OCI-LY7 (cell line): Measurements from ENCODE around the gene CFL1. TPM values are rescaled to one million over a fixed set of nuclear protein-coding genes. Genes with fewer than 3 reads are reported as not detected.
A peak's percentile ranks its signal among the peaks of the same experiment; 100 is the strongest.

Source experiments
- BruUV-seq: library from RNA; stranded (reverse); fragments of 400-500 nt; replicated peaks from 2 replicates; lab custom pipeline; 2021; lab: Mats Ljungman, UMichigan
- CTCF ChIA-PET: fragments of 300-600 bp; sonication (Branson Sonifier 250); formaldehyde crosslinking; loops from one replicate; lab custom pipeline; 2022; ENCODE audit warnings: antibody characterized with exemption; ENCODE audit not compliant: unreplicated experiment; lab: Charles Lee
- POLR2A ChIA-PET: fragments of 300-600 bp; sonication (Branson Sonifier 250); formaldehyde crosslinking; loops from one replicate; lab custom pipeline; 2022; ENCODE audit warnings: antibody characterized with exemption; lab: Charles Lee
- DNase-seq: peaks from one replicate; pipeline ENCODE4 v3.0.0-alpha.2; 2015; ENCODE audit warnings: low spot score
- H2AFZ ChIP-seq: fragments of 200-600 bp; sonication (generic), shearing (Covaris generic); 2 replicates; pipeline ENCODE4 v1.6.1; 2014; ENCODE audit warnings: mild to moderate bottlenecking, antibody characterized with exemption, low read length, moderate library complexity
- H3K27ac ChIP-seq: fragments of 200-600 bp; sonication (generic); 2 replicates; pipeline ENCODE4 v1.5.1; 2014; ENCODE audit warnings: mixed run types, low read depth, mild to moderate bottlenecking, moderate library complexity, low read length, inconsistent platforms; ENCODE audit not compliant: poor library complexity, severe bottlenecking
- H3K36me3 ChIP-seq: fragments of 200-600 bp; sonication (generic); 2 replicates; pipeline ENCODE4 v1.6.1; 2014; ENCODE audit warnings: mild to moderate bottlenecking, antibody characterized with exemption, low read length, moderate library complexity, mixed read lengths; ENCODE audit not compliant: insufficient read depth
- H3K4me1 ChIP-seq: fragments of 200-600 bp; sonication (generic); 2 replicates; pipeline ENCODE4 v1.5.1; 2014; ENCODE audit warnings: mild to moderate bottlenecking, low read length; ENCODE audit not compliant: insufficient read depth, poor library complexity, severe bottlenecking
- H3K4me2 ChIP-seq: fragments of 200-600 bp; sonication (generic); 2 replicates; pipeline ENCODE4 v1.6.1; 2014; ENCODE audit warnings: mild to moderate bottlenecking, low read length
- H3K4me3 ChIP-seq: fragments of 200-600 bp; sonication (generic); 2 replicates; pipeline ENCODE4 v1.5.1; 2014; ENCODE audit warnings: mild to moderate bottlenecking, low read depth, low read length; ENCODE audit not compliant: poor library complexity, severe bottlenecking
- H3K79me2 ChIP-seq: fragments of 200-600 bp; sonication (generic); 2 replicates; pipeline ENCODE4 v1.6.1; 2016; ENCODE audit warnings: low read depth, mild to moderate bottlenecking, low read length, moderate library complexity, mixed read lengths; ENCODE audit not compliant: insufficient read depth
- H3K9me2 ChIP-seq: fragments of 200-600 bp; sonication (generic); 2 replicates; pipeline ENCODE4 v1.6.1; 2016; ENCODE audit warnings: mild to moderate bottlenecking, low read length, mixed read lengths; ENCODE audit not compliant: insufficient read depth
- H3K9me3 ChIP-seq: fragments of 200-600 bp; sonication (generic); 2 replicates; pipeline ENCODE4 v1.6.1; 2014; ENCODE audit warnings: mild to moderate bottlenecking, mixed run types, low read length, mixed read lengths
- H4K20me1 ChIP-seq: fragments of 200-600 bp; sonication (generic); 2 replicates; pipeline ENCODE4 v1.6.1; 2014; ENCODE audit warnings: mild to moderate bottlenecking, antibody characterized with exemption, low read length, moderate library complexity, mixed read lengths; ENCODE audit not compliant: insufficient read depth
- EZH2phosphoT487 ChIP-seq: fragments of 200-600 bp; sonication (generic); IDR thresholded peaks from 2 replicates; pipeline ENCODE4 v1.6.1; 2018; ENCODE audit warnings: low read depth, borderline replicate concordance, mild to moderate bottlenecking, mixed run types, antibody characterized with exemption, low read length, moderate library complexity, mixed read lengths
- intact Hi-C: fragments of 100-400 bp; cut with micrococcal nuclease; formaldehyde crosslinking; loops from one replicate; pipeline ENCODE4 v1.10.0; 2022; ENCODE audit not compliant: unreplicated experiment
- total RNA-seq, 2 experiments: library from RNA; depleted of rRNA in 1 of 2; stranded (reverse); fragments of >200 nt in 1 of 2; shearing (Covaris generic) in 1 of 2; gene quantifications; 2 replicates each; pipeline ENCODE4 v1.2.3, GENCODE V29; 2014 to 2022
- TF ChIP-seq, protein P1 (sequence below): fragments of 200-600 bp; sonication (generic); conservative IDR thresholded peaks from 2 replicates; pipeline ENCODE4 v1.5.1; 2014; ENCODE audit warnings: mild to moderate bottlenecking, antibody characterized with exemption, low read length, moderate library complexity, mixed read lengths

Gene CFL1
- total RNA-seq, 2 experiments from 2014 or later: 1,019 to 1,119 TPM

DNA sequence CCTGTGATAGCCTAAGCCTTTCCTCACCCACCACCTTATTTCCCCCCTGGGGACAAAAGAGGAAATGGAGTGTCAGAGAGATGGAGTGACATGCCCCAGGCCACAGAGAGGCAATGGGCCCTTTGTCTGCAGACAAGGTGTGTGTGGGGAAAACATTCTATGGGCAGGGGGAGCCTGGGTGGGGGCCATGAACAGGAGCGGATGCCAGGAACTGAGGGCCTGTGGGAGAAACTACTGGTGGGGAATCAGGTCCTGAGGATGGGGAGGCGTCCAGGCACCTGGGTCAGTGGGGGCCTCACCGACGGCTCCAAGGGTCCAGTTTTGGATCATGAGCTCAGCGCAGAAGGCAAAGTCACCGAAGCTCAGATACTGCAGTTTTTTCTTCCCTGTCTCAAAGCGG is 27.3 kb upstream of the CFL1 start:
- intact Hi-C loops: loop anchor here (5.0 kb wide), 1 partner anchor 247 kb away; no protein-coding TSS in a partner anchor
- ChIA-PET CTCF (interaction anchor here (0.6 kb wide), 1 partner anchor 9 kb away, joined by 3 read pairs; no protein-coding TSS in a partner anchor), POLR2A (interaction anchor here (0.6 to 1.2 kb wide), 9 partner anchors 9 to 221 kb away, joined by 3 to 7 read pairs (median 3); partner anchors contain the start of gene MUS81)
- H3K4me2 ChIP-seq: peak overlapping the region; percentile 55
- no peak for TF ChIP-seq EZH2phosphoT487
- TF ChIP-seq, protein P1, sequence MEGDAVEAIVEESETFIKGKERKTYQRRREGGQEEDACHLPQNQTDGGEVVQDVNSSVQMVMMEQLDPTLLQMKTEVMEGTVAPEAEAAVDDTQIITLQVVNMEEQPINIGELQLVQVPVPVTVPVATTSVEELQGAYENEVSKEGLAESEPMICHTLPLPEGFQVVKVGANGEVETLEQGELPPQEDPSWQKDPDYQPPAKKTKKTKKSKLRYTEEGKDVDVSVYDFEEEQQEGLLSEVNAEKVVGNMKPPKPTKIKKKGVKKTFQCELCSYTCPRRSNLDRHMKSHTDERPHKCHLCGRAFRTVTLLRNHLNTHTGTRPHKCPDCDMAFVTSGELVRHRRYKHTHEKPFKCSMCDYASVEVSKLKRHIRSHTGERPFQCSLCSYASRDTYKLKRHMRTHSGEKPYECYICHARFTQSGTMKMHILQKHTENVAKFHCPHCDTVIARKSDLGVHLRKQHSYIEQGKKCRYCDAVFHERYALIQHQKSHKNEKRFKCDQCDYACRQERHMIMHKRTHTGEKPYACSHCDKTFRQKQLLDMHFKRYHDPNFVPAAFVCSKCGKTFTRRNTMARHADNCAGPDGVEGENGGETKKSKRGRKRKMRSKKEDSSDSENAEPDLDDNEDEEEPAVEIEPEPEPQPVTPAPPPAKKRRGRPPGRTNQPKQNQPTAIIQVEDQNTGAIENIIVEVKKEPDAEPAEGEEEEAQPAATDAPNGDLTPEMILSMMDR: no peak
- H3K4me1 ChIP-seq: peaks cover 50% of the 10 kb centered on the region
- no peak overlapping the region for H3K4me3 ChIP-seq
- H4K20me1 ChIP-seq: no peaks in the 10 kb centered on the region
- no peak overlapping the region for H2AFZ ChIP-seq
- H3K36me3 ChIP-seq: peaks cover 53% of the 10 kb centered on the region
- DNase-seq: no peak
- no peaks in the 10 kb centered on the region for H3K9me2 ChIP-seq
- peaks cover 16% of the 10 kb centered on the region; the same call in 1 of the 2 replicates for H3K79me2 ChIP-seq
- no peak overlapping the region for H3K27ac ChIP-seq
- BruUV-seq: no TSS peak
- H3K9me3 ChIP-seq: no peaks in the 10 kb centered on the region

DNA sequence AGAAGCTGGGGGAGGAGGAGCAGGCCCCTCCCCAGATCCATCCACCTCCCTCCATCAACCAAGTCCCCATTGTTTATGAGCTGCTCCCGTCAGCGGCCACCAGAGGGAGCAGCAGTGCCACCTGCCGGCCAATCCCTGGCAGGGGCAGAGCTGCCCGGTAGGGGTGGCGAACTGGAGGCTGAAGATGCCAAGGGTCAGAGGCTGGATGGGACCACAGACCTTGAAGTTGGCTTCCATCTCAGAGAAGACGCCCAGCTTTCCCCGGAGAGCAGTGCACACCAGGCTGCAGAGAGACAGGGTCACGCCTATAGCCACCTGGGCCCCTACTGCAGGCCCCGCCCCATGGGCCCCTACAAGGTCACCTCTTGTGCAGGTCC is 26.7 kb upstream of the CFL1 start:
- H3K27ac ChIP-seq: no peak overlapping the region
- CTCF ChIA-PET: interaction anchor here (0.6 to 0.7 kb wide), 5 partner anchors 9 to 104 kb away, joined by 3 to 5 read pairs (median 3); no protein-coding TSS in a partner anchor

More for the DNA sequence above, 26.7 kb upstream of the CFL1 start:
- TF ChIP-seq EZH2phosphoT487: no peak
- TF ChIP-seq, protein P1: peak; percentile 99
- peaks cover 53% of the 10 kb centered on the region for H3K36me3 ChIP-seq
- H2AFZ ChIP-seq: no peak overlapping the region
- H3K4me2 ChIP-seq: peak overlapping the region; percentile 55
- H3K79me2 ChIP-seq: peaks cover 16% of the 10 kb centered on the region; the same call in 1 of the 2 replicates
- H3K4me1 ChIP-seq: peaks cover 45% of the 10 kb centered on the region
- intact Hi-C loops: loop anchor here (1.0 to 5.0 kb wide), 2 partner anchors 105 to 248 kb away; no protein-coding TSS in a partner anchor
- no peak overlapping the region for H3K4me3 ChIP-seq
- POLR2A ChIA-PET: interaction anchor here (0.6 to 1.2 kb wide), 8 partner anchors 10 to 221 kb away, joined by 3 to 7 read pairs (median 3); partner anchors contain the start of gene MUS81
- peak; percentile 83 for DNase-seq
- no peaks in the 10 kb centered on the region for H4K20me1 ChIP-seq
- no peaks in the 10 kb centered on the region for H3K9me2 ChIP-seq
- H3K9me3 ChIP-seq: no peaks in the 10 kb centered on the region
- no TSS peak for BruUV-seq
